Lung (tissue), 12 donors: ENCODE measurements around the gene ZNF516. TPM values are rescaled to one million over a fixed set of nuclear protein-coding genes. Genes with fewer than 3 reads are reported as not detected.

Experiments used
- ATAC-seq: fragments of 200-7000 bp; cut with Tn5 transposase; one replicate; pipeline ENCODE4 v1.9.1; 2020; ENCODE audit warnings: moderate number of reproducible peaks; ENCODE audit not compliant: insufficient read depth, low FRiP score
- DNase-seq, 3 donors: peaks; one replicate each; pipeline ENCODE4 v3.0.0-alpha.2; 2013 to 2017
- H3K27ac ChIP-seq, 2 donors: one replicate each; pipeline ENCODE4 v1.5.1; 2013; ENCODE audit warnings: mild to moderate bottlenecking in 2 of 2, moderate library complexity in 2 of 2, control low read depth in 1 of 2, inconsistent platforms in 1 of 2, low read depth in 1 of 2, low read length in 1 of 2
- H3K27me3 ChIP-seq, 3 donors: one replicate each; pipeline ENCODE4 v1.5.1; 2013; ENCODE audit warnings: low read length in 2 of 3; ENCODE audit not compliant: control insufficient read depth in 3 of 3, insufficient read depth in 3 of 3
- H3K36me3 ChIP-seq, 4 donors: one replicate each; pipeline ENCODE4 v1.5.1; 2013; ENCODE audit warnings: low read length in 4 of 4, mild to moderate bottlenecking in 1 of 4, moderate library complexity in 1 of 4; ENCODE audit not compliant: control insufficient read depth in 4 of 4, insufficient read depth in 4 of 4
- H3K4me1 ChIP-seq, 5 donors: one replicate each; pipeline ENCODE4 v1.5.1; 2013; ENCODE audit warnings: low read length in 5 of 5, mild to moderate bottlenecking in 2 of 5, moderate library complexity in 1 of 5; ENCODE audit not compliant: control insufficient read depth in 5 of 5, insufficient read depth in 5 of 5
- H3K4me3 ChIP-seq: one replicate; pipeline ENCODE4 v1.5.1; 2013; ENCODE audit warnings: mild to moderate bottlenecking, control low read depth, moderate library complexity
- H3K9ac ChIP-seq, 2 donors: one replicate each; pipeline ENCODE4 v1.5.1; 2013; ENCODE audit warnings: low read length in 2 of 2, control low read depth in 1 of 2; ENCODE audit not compliant: insufficient read depth in 1 of 2
- H3K9me3 ChIP-seq, 4 donors: one replicate each; pipeline ENCODE4 v1.5.1; 2013; ENCODE audit warnings: low read length in 3 of 4, mild to moderate bottlenecking in 1 of 4, moderate library complexity in 1 of 4; ENCODE audit not compliant: control insufficient read depth in 4 of 4, insufficient read depth in 3 of 4
- WGBS, 2 donors: extraction: QIAGEN DNeasy Blood & Tissue Kit; methylation state at CpG; one replicate each; pipeline ENCODE4 v1.1.7; 2013; 5-methylcytosine and 5-hydroxymethylcytosine counted together
- polyA plus RNA-seq, 2 donors: library from polyadenylated mRNA; stranded (reverse); fragments of 200-250 nt; gene quantifications; one replicate each; pipeline ENCODE4 v1.2.1, GENCODE V29; 2013
- total RNA-seq, 2 donors: library from RNA; depleted of rRNA in 1 of 2; stranded (reverse); fragments of >200 nt in 1 of 2; gene quantifications; one replicate each; pipeline ENCODE4 v1.2.1, GENCODE V29; 2014 to 2021
- TF ChIP-seq, protein P1 (sequence below): IDR thresholded peaks from 2 replicates; pipeline ENCODE4 v1.5.1; 2012; ENCODE audit warnings: mild to moderate bottlenecking; ENCODE audit errors: control extremely low read depth, extremely low read depth
- donor health status: control.
- donor health status: control.
- donor health status: Bipolar disorder and iron deficiency.
- donor health status: healthy.
- donor health status: DM: yes; HTN: yes; CAD: no.

Gene ZNF516
- total and polyA plus RNA-seq, 4 donors, result 7.7 to 45.4 (median 26.4) TPM

GRCh38 chr18:76353500-76353899 lies 141.5 kb downstream of the ZNF516 start:
- Histone ChIP-seq H3K27me3 (no peaks in the 10 kb centered on the region), H3K9me3 (peaks cover 0 to 5% (median 1%) of the 10 kb centered on the region in 4 donors), H3K4me1 (peaks cover 0 to 13% (median 7%) of the 10 kb centered on the region in 5 donors), H3K4me3 (no peak overlapping the region), H3K27ac (no peak overlapping the region), H3K36me3 (peaks cover 0 to 13% (median 6%) of the 10 kb centered on the region in 4 donors), H3K9ac (no peak overlapping the region)
- ATAC-seq, result no peak
- 95 to 96% methylated on average over 3 of the region's 3 CpGs for WGBS, 2 donors
- TF ChIP-seq, protein P1, sequence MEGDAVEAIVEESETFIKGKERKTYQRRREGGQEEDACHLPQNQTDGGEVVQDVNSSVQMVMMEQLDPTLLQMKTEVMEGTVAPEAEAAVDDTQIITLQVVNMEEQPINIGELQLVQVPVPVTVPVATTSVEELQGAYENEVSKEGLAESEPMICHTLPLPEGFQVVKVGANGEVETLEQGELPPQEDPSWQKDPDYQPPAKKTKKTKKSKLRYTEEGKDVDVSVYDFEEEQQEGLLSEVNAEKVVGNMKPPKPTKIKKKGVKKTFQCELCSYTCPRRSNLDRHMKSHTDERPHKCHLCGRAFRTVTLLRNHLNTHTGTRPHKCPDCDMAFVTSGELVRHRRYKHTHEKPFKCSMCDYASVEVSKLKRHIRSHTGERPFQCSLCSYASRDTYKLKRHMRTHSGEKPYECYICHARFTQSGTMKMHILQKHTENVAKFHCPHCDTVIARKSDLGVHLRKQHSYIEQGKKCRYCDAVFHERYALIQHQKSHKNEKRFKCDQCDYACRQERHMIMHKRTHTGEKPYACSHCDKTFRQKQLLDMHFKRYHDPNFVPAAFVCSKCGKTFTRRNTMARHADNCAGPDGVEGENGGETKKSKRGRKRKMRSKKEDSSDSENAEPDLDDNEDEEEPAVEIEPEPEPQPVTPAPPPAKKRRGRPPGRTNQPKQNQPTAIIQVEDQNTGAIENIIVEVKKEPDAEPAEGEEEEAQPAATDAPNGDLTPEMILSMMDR, result no peak
- DNase-seq, result no peak

DNA sequence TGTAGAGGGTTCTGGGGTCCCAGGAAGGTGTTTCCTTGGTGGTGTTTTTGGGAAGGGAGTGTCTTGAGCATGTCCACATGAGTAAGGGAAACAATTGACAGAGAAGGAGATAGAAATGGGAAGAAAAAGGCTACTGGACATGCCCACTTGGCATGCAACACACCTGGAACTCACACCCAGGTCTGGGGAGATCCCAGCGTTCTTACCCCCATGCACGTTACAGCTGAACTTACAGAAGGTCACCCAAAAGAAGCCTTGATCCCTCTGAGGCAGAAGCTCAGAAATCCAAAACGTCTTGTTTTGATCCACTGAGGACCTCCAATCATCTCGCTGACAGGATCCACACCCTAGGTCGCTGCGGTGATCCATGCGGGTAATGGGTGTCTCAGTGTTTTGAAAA lies 142.0 kb downstream of the ZNF516 start:
- Histone ChIP-seq H3K36me3 (peaks cover 0 to 12% (median 6%) of the 10 kb centered on the region in 4 donors), H3K27me3 (no peaks in the 10 kb centered on the region), H3K9me3 (peaks cover 0 to 5% (median 1%) of the 10 kb centered on the region in 4 donors), H3K4me3 (no peak overlapping the region), H3K27ac (no peak overlapping the region), H3K4me1 (peaks cover 0 to 18% (median 8%) of the 10 kb centered on the region in 5 donors), H3K9ac (no peak overlapping the region)
- TF ChIP-seq, protein P1, result no peak
- ATAC-seq (no peak), DNase-seq (no peak)
- WGBS, 2 donors, result 97% methylated on average over 7 of the region's 7 CpGs

- ATAC-seq (peak; percentile 49), DNase-seq (peak; percentile 88 to 95 (median 93))
- Histone ChIP-seq H3K27ac (no peak overlapping the region), H3K4me1 (peaks cover 0 to 18% (median 8%) of the 10 kb centered on the region in 5 donors), H3K9ac (peak overlapping the region in 1 of 2 donors; percentile 73), H3K27me3 (no peaks in the 10 kb centered on the region), H3K4me3 (no peak overlapping the region), H3K9me3 (peaks cover 0 to 5% (median 1%) of the 10 kb centered on the region in 4 donors), H3K36me3 (peaks cover 0 to 7% (median 3%) of the 10 kb centered on the region in 4 donors)
- 37 to 53% methylated on average over 24 of the region's 24 CpGs for WGBS, 2 donors
- TF ChIP-seq, protein P1, result no peak
Measured at GRCh38 chr18:76351961-76352581, 143.0 kb downstream of the ZNF516 start.
